LoVo (cell line): Measurements from ENCODE around the gene TENM4.

ENCODE experiments used
- DNase-seq: peaks from one replicate; pipeline ENCODE4 v3.0.0-alpha.2; 2016; ENCODE audit warnings: low spot score

TENM4 gene

DNA sequence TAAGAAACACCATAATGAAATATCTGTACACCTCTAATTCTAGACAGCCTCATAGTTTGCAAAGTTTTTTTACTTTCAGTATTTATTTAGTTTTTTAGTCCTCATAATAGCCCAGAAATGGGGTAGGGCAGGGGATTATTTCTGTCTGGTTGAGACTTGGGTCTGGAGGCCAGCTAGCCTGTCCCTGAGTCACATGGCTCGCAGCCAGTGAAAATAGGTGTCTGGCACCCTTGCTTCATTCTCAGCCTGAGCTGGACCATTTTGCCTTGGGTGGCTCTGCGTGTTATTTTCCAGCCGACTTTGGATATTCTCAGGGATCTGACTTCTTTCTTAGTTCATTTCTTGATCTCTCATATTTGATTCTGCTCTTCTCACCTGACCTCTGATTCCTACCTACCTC lies 742.2 kb downstream of the TENM4 start:
- no peak for DNase-seq

- DNase-seq, result no peak
Observed at GRCh38 chr11:78696177-78696576, 744.7 kb downstream of the TENM4 start.

DNA sequence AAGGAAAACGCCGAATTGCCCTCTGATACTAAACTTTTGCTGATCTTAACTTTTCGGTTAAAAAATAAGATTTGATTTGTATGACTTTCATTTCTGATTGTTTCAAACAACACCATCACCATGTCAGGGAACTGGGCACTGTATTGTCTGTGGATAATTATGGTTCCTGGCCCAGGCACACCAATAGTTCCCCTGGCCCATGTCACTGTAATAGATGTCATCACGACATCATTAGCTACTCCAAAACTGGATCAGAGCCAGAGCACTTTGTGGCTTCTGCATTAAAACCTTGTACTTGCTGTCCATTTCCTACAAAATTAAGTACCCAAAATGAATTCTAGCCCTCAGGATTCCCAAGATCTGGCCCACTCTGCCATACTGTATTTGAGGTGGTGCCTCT lies 746.7 kb downstream of the TENM4 start:
- DNase-seq, result no peak

DNA sequence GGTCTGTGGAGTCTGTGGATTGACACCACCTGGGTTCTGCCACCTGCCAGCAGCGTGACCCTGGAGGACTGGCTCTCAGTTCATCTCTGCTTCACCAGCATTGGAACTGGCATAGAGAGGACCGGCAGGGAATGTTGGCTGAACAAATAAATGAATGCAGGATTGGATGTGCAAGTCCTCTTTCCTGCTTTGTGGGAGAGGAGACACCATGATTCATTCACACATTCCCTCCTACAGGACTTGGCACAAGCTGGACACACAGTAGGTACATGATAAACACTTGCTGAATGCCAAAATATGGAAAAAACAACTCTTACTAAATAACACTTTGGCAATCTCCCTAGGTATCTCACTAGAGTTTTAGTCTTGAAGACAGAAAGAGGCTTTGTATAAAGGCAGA lies 749.6 kb downstream of the TENM4 start:
- DNase-seq, result no peak

- DNase-seq, result no peak
Observed at GRCh38 chr11:78690352-78690987, 750.4 kb downstream of the TENM4 start.

GRCh38 chr11:78689585-78690153 lies 751.2 kb downstream of the TENM4 start:
- no peak for DNase-seq

DNA sequence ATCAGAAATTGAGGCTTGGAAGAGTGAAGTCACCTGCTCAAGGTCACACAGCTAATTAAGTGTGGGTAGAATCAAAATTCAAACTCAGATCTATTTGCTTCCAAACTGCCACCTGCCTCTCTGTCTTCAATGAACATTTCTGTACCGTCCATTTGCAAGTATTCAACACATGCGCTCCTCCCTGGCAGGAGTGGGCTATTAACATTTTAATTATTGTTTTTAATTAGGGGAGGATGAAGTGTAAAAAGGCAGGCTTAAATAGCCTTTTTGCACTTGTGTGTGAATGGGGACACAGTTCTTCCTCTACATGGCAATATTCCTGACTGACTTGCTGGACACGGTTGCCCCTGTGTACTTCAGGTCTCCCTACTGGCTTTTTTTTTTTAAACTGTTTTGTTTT lies 751.7 kb downstream of the TENM4 start:
- no peak for DNase-seq

GRCh38 chr11:78688460-78688859 lies 752.4 kb downstream of the TENM4 start:
- no peak for DNase-seq

- no peak for DNase-seq
Observed at GRCh38 chr11:78685156-78685555, 755.7 kb downstream of the TENM4 start.

DNA sequence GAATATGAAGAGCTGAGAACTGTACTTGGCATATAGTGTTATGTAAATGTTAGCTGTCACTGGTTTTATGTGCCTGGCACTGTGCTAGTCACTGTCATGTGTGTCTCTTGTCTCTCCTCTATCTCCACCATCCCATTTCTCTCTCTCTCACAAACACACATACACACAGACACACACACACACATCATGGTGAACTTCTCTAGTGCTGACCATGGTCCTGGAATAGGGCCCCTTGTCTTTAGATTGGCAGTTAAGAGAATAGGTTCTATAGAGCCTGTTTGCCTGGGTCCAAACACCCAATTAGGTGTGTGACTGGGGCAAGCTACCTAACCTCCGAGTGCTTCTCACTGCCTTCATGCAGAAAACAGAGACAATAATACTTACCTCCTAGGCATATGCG lies 756.5 kb downstream of the TENM4 start:
- no peak for DNase-seq

- no peak for DNase-seq
Observed at GRCh38 chr11:78683774-78684173, 757.1 kb downstream of the TENM4 start.

DNA sequence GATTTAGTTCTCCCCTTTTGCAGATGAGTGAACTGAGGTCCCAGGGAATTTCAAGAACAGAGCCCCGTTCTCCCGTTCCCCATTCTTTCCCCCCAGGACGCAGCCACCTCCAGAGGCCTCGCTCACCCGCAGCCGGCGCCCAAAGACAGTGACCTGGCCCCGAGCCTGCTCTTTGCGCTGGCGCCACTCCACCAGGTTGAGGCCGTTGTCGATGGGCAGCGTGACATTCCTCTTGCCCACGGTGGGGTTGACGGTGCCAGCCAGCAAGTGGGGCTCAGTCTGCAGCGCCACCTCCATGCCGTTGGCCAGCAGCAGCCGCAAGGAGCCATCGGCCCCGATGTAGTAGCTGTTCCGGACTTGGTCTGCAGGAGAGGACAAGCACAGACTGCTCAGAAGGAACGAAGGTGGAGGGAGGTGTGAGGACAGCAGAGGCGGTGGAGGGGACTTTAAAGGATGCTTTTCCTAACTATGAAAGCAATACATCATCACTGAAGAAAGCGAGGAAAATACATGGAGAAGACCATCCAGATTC lies 764.7 kb downstream of the TENM4 start:
- no peak for DNase-seq

DNA sequence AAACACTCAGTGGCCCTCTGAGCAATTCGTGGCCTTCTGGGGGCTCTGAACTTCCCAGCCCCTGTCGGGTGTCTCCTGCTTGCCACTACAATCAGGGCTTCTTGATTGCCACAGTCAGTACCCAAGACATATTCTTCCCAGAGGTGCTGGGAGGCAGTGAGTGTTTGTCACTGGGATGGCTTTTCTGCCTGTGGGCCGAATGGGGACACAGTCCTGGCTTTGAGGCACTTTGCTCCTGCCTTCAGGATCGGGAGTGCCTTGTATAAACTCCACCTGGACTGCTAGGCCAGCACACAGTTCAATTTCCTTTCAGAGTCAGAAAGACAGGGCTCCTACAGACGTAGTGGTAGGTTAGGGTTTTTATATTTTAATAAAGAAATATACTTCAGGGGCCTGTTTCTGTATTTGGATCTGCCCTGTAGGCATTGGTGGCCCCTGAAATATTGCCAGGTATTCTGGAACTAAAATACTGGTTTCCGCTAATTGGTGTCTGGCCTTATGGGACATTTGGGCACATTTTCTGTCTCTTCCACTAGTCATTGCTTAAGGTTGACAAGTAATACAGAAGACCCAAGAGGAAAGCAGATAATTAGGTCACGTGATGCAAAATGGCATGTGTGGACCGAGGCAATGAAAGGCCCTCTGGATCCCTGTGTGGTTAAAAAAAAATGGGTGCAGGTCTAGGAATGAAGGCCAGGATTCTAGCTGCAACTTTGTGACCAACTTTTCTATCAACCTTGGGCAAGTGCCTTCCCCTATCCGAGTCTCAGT lies 767.8 kb downstream of the TENM4 start:
- no peak for DNase-seq

DNA sequence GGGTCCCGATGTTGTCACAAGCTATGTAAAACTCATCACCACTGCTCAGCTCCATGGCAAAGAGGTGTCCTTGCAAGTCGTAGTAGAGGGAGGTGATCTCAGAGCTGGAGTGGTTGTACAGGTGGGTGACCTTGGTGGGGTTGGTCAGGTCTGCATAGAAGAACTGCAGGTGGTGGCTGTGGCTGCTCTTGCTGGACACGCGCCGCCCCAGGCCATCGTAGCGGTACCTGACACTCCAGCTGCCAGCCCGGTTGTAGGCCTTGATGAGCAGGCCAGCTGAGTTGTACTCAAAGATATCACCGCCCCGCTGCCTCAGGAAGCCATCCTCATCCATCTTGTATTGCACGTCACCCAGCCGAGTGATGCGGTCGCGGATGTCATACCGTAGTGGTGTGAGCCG lies 771.6 kb downstream of the TENM4 start:
- no peak for DNase-seq

DNA sequence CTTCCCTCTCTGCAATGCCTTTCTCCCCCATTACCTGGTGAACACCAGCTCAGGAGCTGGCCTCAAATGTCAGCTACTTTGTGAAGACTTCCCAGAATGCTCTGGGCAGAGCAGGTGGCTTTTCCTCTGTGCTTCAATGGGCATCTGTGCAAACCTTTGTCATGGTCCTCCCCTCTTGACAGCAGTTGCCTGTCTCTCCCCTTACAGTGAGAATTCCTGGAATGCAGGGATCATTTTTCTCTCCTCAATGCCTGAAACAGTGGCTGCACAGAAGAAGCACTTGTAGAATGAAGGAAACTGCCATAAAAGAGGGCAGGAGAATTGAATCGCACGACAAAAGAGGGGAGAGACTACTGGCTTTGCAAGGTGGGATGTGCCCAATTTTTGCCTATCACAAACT lies 773.4 kb downstream of the TENM4 start:
- no peak for DNase-seq

- DNase-seq, result no peak
Observed at GRCh38 chr11:78666675-78667160, 774.1 kb downstream of the TENM4 start.

DNA sequence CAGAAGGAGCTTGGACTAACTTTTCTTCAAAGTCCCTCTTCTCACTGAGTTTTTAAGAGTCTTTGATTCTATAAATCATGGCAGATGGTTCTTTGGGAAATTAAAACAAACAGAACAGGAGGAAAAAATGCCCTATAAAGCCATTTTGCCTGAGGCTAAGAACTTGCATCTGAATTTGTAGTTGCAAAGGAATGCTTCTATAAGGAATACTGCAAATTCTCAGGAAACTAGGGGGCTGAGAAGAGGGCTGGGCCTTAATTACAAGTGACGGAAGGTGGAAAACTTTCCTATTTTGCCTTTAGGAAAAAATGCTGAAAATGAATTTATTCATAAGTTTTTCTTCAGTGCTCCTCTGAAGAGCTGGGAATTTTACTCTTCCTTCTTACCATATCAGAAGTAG lies 776.2 kb downstream of the TENM4 start:
- no peak for DNase-seq

- DNase-seq, result no peak
Observed at GRCh38 chr11:78662811-78663210, 778.0 kb downstream of the TENM4 start.

DNA sequence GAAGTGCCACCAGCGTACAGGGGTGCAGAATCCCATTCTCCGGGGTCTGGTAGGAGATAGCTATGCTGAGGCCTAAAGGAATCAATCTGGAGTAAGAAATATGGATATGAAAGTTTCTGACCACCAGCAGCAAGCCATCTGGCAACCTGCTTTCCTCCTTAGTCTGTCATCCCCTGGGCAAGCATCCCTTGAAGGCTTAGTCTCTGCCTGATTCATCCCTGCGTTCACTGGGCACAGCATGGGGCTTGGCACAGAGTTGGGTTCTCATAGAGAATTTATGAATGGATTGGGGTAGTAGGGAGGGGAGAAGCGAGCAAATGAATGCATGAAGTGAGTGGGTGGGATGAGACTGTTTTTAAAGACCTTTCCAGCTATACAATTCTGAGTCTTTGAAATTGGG lies 780.4 kb downstream of the TENM4 start:
- no peak for DNase-seq

- no peak for DNase-seq
Observed at GRCh38 chr11:78659326-78660270, 781.2 kb downstream of the TENM4 start.

GRCh38 chr11:78657968-78658839 lies 782.6 kb downstream of the TENM4 start:
- no peak for DNase-seq
